ENCODE data around the gene TMEM41A.

The TMEM41A gene

DNA sequence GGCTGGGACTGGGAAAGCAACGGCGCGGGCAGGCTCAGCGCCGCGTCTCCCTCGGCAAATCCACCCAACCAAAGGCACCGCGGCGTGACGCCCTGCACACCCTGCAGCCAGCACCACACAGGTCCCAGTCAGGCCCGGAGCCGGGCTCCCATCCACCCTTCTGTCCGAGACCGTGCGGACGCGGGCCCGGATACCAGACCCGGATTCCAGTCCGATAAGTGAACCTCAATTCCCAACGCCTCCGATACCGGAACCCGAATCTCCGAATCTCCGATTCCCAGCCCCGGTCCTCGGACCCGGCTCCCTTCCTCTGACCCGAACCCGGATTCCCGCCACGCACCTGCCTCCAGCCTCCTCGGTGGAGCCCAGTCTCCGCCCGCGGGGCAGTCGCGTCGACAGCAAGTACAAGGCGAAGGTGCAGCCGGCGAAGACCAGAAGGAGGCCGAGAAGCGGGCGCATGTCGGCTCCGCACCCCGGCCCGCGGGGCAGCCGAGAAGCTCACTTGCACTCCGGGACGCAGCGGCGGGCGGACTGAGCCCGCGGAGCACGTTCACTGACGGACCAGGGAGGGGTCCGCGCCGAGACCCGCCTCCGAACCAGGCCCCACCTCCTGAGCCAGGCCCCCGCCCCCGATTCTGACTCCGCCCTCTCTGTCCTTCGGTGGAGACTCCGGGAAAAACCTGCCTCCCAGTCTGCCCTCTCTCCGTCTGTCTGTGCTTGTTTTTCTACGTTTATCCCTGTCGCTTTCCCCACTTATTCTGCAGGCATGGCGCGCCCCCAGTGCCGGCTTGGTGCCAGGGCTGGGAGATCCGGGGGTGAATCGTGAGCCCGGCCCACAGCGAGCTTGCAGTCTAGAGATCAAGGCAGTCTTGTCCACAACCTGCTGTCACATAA, at the start of gene TMEM41A:
Gene TMEM41A, minus strand, starts transcription at position 533 of the 894 bp plus-strand sequence. Its CDS starts 74 bp downstream, at position 459.
- FAIRE-seq, result no peak

GRCh38 chr3:185540695-185541094, 41.9 kb upstream of the TMEM41A start:
- FAIRE-seq, result no peak

DNA sequence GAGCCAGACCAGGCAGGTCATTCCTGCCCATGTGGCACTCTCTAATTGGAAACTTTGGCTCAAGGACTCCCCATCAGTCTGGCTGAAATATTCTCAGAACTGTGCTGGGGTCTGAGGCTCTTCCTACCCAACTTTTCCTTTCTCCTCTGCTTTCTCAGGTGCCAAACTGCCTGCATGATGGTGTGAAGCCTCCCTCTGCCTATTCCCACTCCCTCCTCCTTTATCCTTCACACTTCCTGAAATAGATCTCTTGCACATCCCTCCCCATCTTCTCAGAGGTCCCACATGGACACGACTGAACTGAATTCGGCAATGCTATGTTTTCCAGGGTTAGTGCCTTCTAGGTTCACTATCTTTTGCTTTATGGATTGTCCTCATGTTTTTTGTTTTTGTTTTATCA, 41.1 kb upstream of the TMEM41A start:
- FAIRE-seq, result no peak

DNA sequence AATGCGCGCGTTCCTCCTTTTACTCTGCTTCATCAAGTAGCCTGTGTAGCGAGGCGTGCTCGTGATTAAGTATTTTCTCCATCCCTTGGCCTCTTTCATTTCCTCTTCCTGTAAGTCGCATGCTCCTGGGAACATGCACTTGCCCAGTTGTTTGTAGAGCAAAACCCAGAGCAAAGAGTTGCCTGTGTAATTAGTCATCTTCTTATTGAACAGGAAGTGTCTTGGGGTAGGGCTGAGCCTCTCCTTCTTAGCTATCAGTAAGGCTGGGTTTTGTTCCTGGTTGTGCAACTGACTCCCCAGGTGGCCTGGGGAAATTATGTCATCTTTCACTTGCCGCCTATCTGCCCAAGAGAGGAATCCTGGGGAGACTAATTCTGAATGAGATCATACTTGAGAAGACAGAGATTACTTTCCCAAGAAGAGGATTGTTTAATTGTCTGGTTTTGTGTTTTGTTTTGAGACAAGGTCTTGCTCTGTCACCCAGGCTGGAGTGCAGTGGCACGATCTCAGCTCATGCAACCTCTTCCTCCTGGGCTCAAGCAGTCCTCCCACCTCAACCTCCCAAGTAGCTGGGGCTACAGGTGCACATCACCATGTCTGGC, 38.6 kb upstream of the TMEM41A start:
- no peak for FAIRE-seq

GRCh38 chr3:185534511-185534910, 35.7 kb upstream of the TMEM41A start:
- no peak for FAIRE-seq

GRCh38 chr3:185532901-185533300, 34.1 kb upstream of the TMEM41A start:
- no peak for FAIRE-seq

- FAIRE-seq, result no peak
Observed at GRCh38 chr3:185530856-185531255, 32.0 kb upstream of the TMEM41A start.

DNA sequence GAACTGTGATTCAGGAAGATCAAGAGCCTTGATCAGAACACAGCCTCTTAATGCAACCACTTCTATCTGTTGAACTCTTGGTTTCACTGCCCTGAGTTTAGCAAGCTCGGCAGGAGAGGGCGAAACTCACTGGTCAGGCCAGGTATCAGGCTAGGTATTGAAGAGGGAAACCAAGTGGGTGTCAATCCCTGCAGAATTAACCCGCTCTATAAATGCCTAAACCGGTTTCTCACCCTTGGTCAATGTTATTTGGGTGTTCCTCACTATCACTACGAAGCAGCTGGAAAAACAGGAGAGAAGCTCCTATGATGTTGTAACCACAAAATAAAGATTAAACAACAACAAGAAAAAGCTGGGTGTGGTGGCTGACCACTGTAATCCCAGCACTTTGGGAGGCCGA, 29.7 kb upstream of the TMEM41A start:
- FAIRE-seq, result no peak

DNA sequence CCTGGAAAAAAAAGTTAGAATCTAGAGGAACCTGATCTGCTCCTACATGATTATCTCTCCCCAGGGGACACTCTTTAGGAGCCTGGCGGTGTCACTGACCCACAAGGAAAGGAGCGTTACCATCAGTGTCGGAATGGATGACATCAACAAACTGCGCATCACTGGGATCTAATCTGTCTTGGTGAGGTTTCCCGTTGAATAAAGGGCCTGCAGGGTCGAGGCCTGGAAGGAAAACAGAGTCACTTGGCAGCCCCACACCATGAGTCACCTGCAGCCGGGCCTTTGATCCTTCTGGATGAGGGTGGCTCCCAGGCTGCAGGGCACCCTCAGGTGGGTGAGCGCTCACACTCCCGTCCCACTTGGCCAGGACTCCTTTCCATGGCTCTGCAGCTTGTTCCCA, 28.5 kb upstream of the TMEM41A start:
- no peak for FAIRE-seq

DNA sequence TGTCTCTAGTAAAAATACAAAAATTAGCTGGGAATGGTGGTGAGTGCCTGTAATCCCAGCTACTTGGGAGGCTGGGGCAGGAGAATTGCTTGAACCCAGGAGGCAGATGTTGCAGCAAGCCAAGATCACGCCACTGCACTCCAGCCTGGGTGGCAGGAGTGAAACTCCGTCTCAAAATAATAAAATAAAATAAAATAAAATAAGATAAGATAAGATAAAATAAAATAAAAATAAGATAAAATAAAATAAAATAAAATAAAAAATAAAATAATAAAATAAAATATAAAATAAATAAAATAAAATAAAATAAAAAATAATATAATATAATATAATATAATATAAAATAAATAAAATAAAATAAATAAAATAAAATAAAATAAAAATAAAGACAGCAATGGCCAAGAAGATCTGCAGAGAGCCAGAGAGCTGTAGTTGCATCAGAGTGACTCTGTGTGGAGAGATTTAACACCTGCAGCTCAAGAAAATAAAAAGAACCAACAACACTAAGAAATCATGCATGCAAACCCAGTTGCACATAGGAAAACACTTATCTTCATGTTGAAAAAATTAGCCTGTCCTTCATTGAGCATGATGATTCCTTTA, 27.6 kb upstream of the TMEM41A start:
- peak; percentile 97 for FAIRE-seq

GRCh38 chr3:185521349-185522138, 22.7 kb upstream of the TMEM41A start:
- FAIRE-seq, result no peak

GRCh38 chr3:185519021-185519420, 20.2 kb upstream of the TMEM41A start:
- no peak for FAIRE-seq

- no peak for FAIRE-seq
Observed at GRCh38 chr3:185517387-185518130, 18.7 kb upstream of the TMEM41A start.

DNA sequence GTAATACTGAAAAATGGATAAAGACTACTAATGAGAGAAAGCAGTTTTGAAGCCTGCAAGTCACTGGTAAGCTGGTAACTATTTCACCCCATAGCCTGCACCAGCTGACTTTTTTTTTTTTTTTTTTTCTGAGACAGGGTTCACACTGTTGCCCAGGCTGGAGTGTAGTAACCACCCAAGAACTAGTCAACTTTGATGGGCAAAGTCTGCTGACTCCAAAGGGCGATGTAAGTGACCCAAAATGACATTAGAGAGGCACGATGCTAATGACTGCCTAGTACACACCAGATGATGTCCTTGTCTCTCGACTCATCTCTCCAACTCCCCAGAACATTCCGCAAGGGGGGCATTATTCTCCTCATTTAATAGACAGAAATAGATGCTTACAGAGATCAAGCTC, 12.9 kb upstream of the TMEM41A start:
- FAIRE-seq, result no peak

GRCh38 chr3:185508335-185508991, 9.6 kb upstream of the TMEM41A start:
- no peak for FAIRE-seq

DNA sequence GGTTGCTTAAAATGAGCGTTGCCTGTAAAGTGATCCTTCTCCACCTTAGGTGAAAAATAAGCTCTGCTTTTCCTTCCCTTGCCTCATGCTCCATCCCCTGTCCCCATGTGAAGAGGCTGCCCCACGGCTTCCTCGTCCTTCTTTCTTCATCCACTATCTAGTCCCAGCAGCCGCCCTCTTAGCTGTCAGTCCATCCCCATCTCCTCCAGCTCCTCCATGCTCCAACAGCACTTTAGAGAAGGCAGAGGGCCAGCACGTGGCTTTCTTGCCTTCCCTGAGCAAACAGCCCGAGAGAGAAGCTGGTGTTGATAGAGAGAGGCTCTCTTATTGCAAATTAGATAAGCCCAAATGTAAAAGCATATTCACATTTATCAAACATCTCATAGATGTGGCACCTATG, 9.0 kb upstream of the TMEM41A start:
- FAIRE-seq, result no peak

- no peak for FAIRE-seq
Observed at GRCh38 chr3:185504636-185505035, 5.8 kb upstream of the TMEM41A start.

DNA sequence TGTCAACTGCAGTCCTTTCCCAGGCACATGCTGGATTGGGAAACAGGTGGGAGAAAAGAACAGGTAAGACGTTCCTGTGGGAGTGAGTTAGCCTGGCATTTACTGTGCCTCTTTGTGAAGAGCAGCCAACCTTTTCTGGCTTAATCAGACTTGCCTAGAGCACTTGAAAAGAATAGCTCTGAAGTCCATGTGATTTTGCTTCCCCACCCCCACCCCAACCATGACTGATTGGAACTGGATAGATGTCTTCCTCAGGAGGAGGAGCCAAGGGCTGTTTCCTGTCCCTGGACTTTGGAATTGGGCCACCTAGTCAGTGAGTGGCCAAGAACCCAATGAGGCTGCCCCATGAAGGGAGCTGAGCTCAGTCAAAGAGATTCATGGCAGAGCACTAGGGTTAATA, 4.7 kb upstream of the TMEM41A start:
- FAIRE-seq, result no peak

- no peak for FAIRE-seq
Observed at GRCh38 chr3:185502987-185503386, 4.2 kb upstream of the TMEM41A start.

GRCh38 chr3:185490241-185490640, 8.6 kb downstream of the TMEM41A start:
- FAIRE-seq, result no peak

DNA sequence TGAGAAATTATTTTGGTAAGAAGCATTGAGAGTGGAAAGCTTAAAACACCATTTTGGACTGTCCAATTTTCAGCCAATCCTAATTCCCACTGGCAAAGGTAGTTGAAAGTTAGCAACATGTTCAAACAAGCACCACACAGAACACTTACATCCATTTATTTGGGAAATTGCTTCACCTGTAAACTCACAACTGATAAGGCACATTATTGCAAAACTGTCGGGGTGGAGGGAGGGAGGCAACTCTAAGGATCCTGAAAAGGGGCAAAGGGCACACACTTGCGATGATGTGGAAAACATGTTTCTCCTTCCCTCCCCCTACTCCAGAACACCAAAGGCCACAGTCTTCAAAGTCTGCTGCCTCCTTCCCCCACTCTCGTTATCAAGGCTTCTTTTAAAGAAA, 9.4 kb downstream of the TMEM41A start:
- no peak for FAIRE-seq

DNA sequence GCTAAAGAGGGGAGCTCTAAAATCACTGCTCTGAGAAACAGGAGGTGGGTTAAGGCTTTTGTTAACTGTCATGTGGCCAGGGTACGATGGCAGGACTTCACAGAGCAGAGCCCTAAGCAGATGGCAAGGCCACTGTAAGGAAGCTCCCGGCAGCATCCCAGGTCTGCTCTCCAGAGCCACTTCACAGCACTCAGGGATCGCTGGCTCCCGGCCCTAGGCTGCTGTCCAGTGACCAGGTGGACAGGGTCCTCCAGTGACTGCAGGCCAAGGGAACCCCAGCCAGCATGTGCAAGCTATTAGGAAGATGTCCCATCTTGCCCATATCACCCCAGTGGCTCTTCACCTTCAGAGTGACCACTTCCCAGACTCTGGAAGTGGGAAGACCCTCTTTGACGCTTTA, 10.4 kb downstream of the TMEM41A start:
- FAIRE-seq, result no peak
